Measurements from ENCODE around the gene CSMD2.

GRCh38 chr1:33659641-33660040, 505.4 kb downstream of the CSMD2 start:
- TF ChIP-seq CTCF (IDR thresholded peaks at IDR 0.05; ENCODE audit: low read length) (no peak), EZH2 (optimal IDR thresholded peaks at IDR 0.05; ENCODE audit: low read depth, low read length) (no peak), EZH2phosphoT487 (IDR thresholded peaks at IDR 0.05; ENCODE audit: low read length) (no peak)

Data from MM.1S (cell line).